ENCODE data around the gene SSR4. TPM values are rescaled to one million over a fixed set of nuclear protein-coding genes. Genes with fewer than 3 reads are reported as not detected.

SSR4 gene
- total RNA-seq, 1 experiment from 2014 or later, result 179 TPM

- H4K91ac ChIP-seq (ENCODE audit: insufficient read length, low read depth, low read length), result no peak overlapping the region
- H2BK12ac ChIP-seq (ENCODE audit: insufficient read length, low read depth, low read length), result no peak overlapping the region
- H2AFZ ChIP-seq (ENCODE audit: low read length), result no peak overlapping the region
- Mint-ChIP-seq H3K4me3 (no peak overlapping the region), H3K36me3 (ENCODE audit: insufficient read depth in 1 of 3, low read depth in 3 of 3) (peaks cover 0 to 3% (median 2%) of the 10 kb centered on the region in 3 experiments; a peak in 5 of 7 replicates), H3K4me1 (peaks cover 4 to 6% of the 10 kb centered on the region in 2 experiments; a peak in 3 of 4 replicates), H3K27me3 (ENCODE audit: low read depth) (peaks cover 13% of the 10 kb centered on the region), H3K9me3 (peaks cover 62 to 69% of the 10 kb centered on the region in 2 experiments), H3K27ac (no peak overlapping the region)
- H3K79me2 ChIP-seq (ENCODE audit: insufficient read depth, low read length), result no peaks in the 10 kb centered on the region
- H3K56ac ChIP-seq (ENCODE audit: insufficient read length, low read depth, low read length), result no peak overlapping the region
- H3K9ac ChIP-seq (ENCODE audit: extremely low read depth, insufficient read length, low read length), result no peak overlapping the region
- no CpG with 5 or more reads among the region's 15 CpGs for WGBS (ENCODE audit: extremely low coverage, insufficient read length, low lambda C conversion rate)
- H3T11ph ChIP-seq (ENCODE audit: low read length), result no peak overlapping the region
- no peak overlapping the region for H3K4me2 ChIP-seq (ENCODE audit: insufficient read depth, insufficient read length, low read length)
- no peaks in the 10 kb centered on the region for H3K4me1 ChIP-seq (ENCODE audit: insufficient read depth, low read length)
- no peak overlapping the region for H2AK5ac ChIP-seq (ENCODE audit: insufficient read length, low read length)
- H3K27me3 ChIP-seq (ENCODE audit: insufficient read depth, low read length), result no peaks in the 10 kb centered on the region
- H2BK120ac ChIP-seq (ENCODE audit: low read depth, low read length, poor library complexity, severe bottlenecking), result no peak overlapping the region
- DNase-seq, result no peak
- no peaks in the 10 kb centered on the region for H3K23me2 ChIP-seq (ENCODE audit: insufficient read length, low read depth, low read length, poor library complexity, severe bottlenecking)
- H3K79me1 ChIP-seq (ENCODE audit: insufficient read depth, low read depth, low read length, poor library complexity, severe bottlenecking), result no peaks in the 10 kb centered on the region
- H3K14ac ChIP-seq (ENCODE audit: insufficient read depth, low read length), result no peak overlapping the region
- H4K5ac ChIP-seq (ENCODE audit: insufficient read length, low read depth, low read length), result no peak overlapping the region
- H3K18ac ChIP-seq (ENCODE audit: insufficient read length, low read depth, low read length), result no peak overlapping the region
- H3K23ac ChIP-seq (ENCODE audit: insufficient read length, low read depth, low read length), result no peak overlapping the region
- H3K9me3 ChIP-seq (ENCODE audit: control insufficient read depth, low read depth, low read length), result peaks cover 18% of the 10 kb centered on the region
- no peak overlapping the region for H2BK15ac ChIP-seq (ENCODE audit: low read depth, low read length)
- H3K4ac ChIP-seq (ENCODE audit: low read depth, low read length), result no peak overlapping the region
- H4K8ac ChIP-seq (replicated peaks; ENCODE audit: insufficient read length, low read depth, low read length), result no peak overlapping the region
- no peak overlapping the region for H2BK5ac ChIP-seq (ENCODE audit: insufficient read length, low read length)
- H2BK20ac ChIP-seq (ENCODE audit: low read depth, low read length, poor library complexity, severe bottlenecking), result no peak overlapping the region
- H4K20me1 ChIP-seq (ENCODE audit: control insufficient read depth, insufficient read depth, insufficient read length), result no peaks in the 10 kb centered on the region
- no peak for TF ChIP-seq CTCF (conservative IDR thresholded peaks at IDR 0.05)
- no peak overlapping the region for H3K27ac ChIP-seq (ENCODE audit: insufficient read length, low read depth, low read length)
Observed at GRCh38 chrX:153761863-153762262, 32.6 kb upstream of the SSR4 start.

All from H9 (cell line).